Calu3 (cell line): ENCODE results near the gene PAQR6. TPM values are rescaled to one million over a fixed set of nuclear protein-coding genes. Genes with fewer than 3 reads are reported as not detected.

Source experiments
- BruUV-seq: library from RNA; stranded (reverse); fragments of 400-500 nt; replicated peaks from 2 replicates; lab custom pipeline; 2021; lab: Mats Ljungman, UMichigan
- CTCF ChIA-PET: fragments of 300-600 bp; sonication (Branson Sonifier 250); formaldehyde crosslinking; loops from one replicate; lab custom pipeline; 2022; ENCODE audit warnings: antibody characterized with exemption; lab: Charles Lee
- DNase-seq: peaks from one replicate; pipeline ENCODE4 v3.0.0; 2022
- H3K27ac Mint-ChIP-seq: one replicate; pipeline ENCODE4 v1.8.0; 2022; ENCODE audit warnings: mixed read lengths; ENCODE audit not compliant: unreplicated experiment
- H3K27me3 Mint-ChIP-seq: one replicate; pipeline ENCODE4 v1.8.0; 2022; ENCODE audit warnings: mixed read lengths; ENCODE audit not compliant: unreplicated experiment
- H3K36me3 Mint-ChIP-seq: one replicate; pipeline ENCODE4 v1.8.0; 2022; ENCODE audit warnings: mild to moderate bottlenecking, moderate library complexity, mixed read lengths; ENCODE audit not compliant: insufficient read depth, unreplicated experiment
- H3K4me1 Mint-ChIP-seq: one replicate; pipeline ENCODE4 v1.8.0; 2022; ENCODE audit warnings: mild to moderate bottlenecking, low read depth, mixed read lengths; ENCODE audit not compliant: unreplicated experiment
- H3K4me3 Mint-ChIP-seq: one replicate; pipeline ENCODE4 v1.8.0; 2022; ENCODE audit warnings: mild to moderate bottlenecking, low read depth, moderate library complexity, mixed read lengths; ENCODE audit not compliant: unreplicated experiment
- H3K9me3 Mint-ChIP-seq: one replicate; pipeline ENCODE4 v1.8.0; 2022; ENCODE audit warnings: low read depth, mixed read lengths; ENCODE audit not compliant: unreplicated experiment
- CTCF ChIP-seq: fragments of 200-600 bp; IDR thresholded peaks from one replicate; pipeline ENCODE4 v1.8.0; 2022; ENCODE audit warnings: antibody characterized with exemption; ENCODE audit not compliant: unreplicated experiment
- intact Hi-C: fragments of 100-400 bp; cut with micrococcal nuclease; formaldehyde crosslinking; loops from one replicate; pipeline ENCODE4 v1.10.0; 2022; ENCODE audit not compliant: unreplicated experiment
- total RNA-seq: library from RNA; stranded (reverse); gene quantifications from 2 replicates; pipeline ENCODE4 v1.2.3, GENCODE V29; 2022

Gene PAQR6
- total RNA-seq, 1 experiment from 2014 or later, result 20.4 TPM

GRCh38 chr1:156211243-156211642 lies 36.6 kb downstream of the PAQR6 start:
- intact Hi-C loops, result no loop called here
- no TSS peak for BruUV-seq
- H3K27ac Mint-ChIP-seq, result no peak overlapping the region
- CTCF ChIA-PET, result interaction anchor here (0.6 to 1.0 kb wide), 2 partner anchors 57 to 98 kb away, joined by 4 to 5 read pairs; no protein-coding TSS in a partner anchor
- H3K4me3 Mint-ChIP-seq, result no peak overlapping the region
- no peaks in the 10 kb centered on the region for H3K9me3 Mint-ChIP-seq
- no peak for DNase-seq
- no peak for TF ChIP-seq CTCF
- no peaks in the 10 kb centered on the region for H3K27me3 Mint-ChIP-seq
- peaks cover 27% of the 10 kb centered on the region for H3K36me3 Mint-ChIP-seq
- H3K4me1 Mint-ChIP-seq, result peaks cover 32% of the 10 kb centered on the region

- H3K4me1 Mint-ChIP-seq, result peaks cover 22% of the 10 kb centered on the region
- intact Hi-C loops, result no loop called here
- no peak for DNase-seq
- TF ChIP-seq CTCF, result no peak
- no peaks in the 10 kb centered on the region for H3K27me3 Mint-ChIP-seq
- H3K4me3 Mint-ChIP-seq, result no peak overlapping the region
- no TSS peak for BruUV-seq
- CTCF ChIA-PET, result no interaction called here
- peaks cover 9% of the 10 kb centered on the region for H3K36me3 Mint-ChIP-seq
- no peak overlapping the region for H3K27ac Mint-ChIP-seq
- no peaks in the 10 kb centered on the region for H3K9me3 Mint-ChIP-seq
Observed at GRCh38 chr1:156204686-156205085, 43.2 kb downstream of the PAQR6 start.

- CTCF ChIA-PET, result no interaction called here
- intact Hi-C loops, result no loop called here
- no TSS peak for BruUV-seq
- Mint-ChIP-seq H3K9me3 (no peaks in the 10 kb centered on the region), H3K27ac (no peak overlapping the region), H3K4me3 (no peak overlapping the region), H3K4me1 (peaks cover 9% of the 10 kb centered on the region), H3K27me3 (no peaks in the 10 kb centered on the region), H3K36me3 (peaks cover 5% of the 10 kb centered on the region)
- no peak for TF ChIP-seq CTCF
- DNase-seq, result no peak
Observed at GRCh38 chr1:156203331-156203730, 44.5 kb downstream of the PAQR6 start.

- TF ChIP-seq CTCF, result no peak
- Mint-ChIP-seq H3K36me3 (no peaks in the 10 kb centered on the region), H3K27me3 (no peaks in the 10 kb centered on the region), H3K27ac (no peak overlapping the region), H3K9me3 (no peaks in the 10 kb centered on the region), H3K4me3 (no peak overlapping the region), H3K4me1 (peaks cover 11% of the 10 kb centered on the region)
- BruUV-seq, result no TSS peak
- no peak for DNase-seq
- intact Hi-C loops, result no loop called here
- CTCF ChIA-PET, result interaction anchor here (0.6 to 0.7 kb wide), 2 partner anchors 10 to 32 kb away, joined by 3 read pairs; no protein-coding TSS in a partner anchor
Observed at GRCh38 chr1:156200044-156200443, 47.8 kb downstream of the PAQR6 start.
